HG02973 (cell line): ENCODE data around the gene PDGFD.

Experiments used
- ATAC-seq: cut with Tn5 transposase; IDR thresholded peaks from one replicate; pipeline ENCODE4 v1.9.1; 2021; ENCODE audit warnings: moderate library complexity; ENCODE audit not compliant: unreplicated experiment

PDGFD gene

DNA sequence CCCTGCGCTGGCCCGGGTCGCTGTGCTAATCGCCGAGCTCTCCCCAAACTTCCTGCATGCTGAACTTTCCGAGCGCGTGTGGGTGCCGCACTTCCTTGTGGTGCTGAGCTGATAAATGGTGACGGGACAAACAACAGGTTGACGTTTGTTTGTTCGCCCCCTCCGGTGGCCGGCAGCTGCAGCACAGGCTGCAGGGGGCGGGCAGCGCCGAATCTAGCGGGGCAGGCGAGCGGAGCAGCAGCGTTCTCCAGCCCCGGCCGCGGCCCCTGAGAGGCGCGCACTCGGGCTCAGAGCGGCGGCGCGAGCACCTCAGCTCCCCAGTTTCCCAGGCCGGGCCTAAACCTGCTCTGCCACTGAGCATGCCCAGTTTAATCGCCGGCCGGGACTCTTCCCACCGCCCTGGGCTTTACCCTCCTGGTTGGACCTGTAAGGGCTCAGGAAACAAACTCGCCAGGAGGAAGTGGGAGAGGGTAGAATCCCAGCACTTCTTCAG lies at the start of gene PDGFD:
PDGFD (minus strand) TSS at position 120 of the 493 bp plus-strand sequence.
- ATAC-seq = peak; percentile 92

DNA sequence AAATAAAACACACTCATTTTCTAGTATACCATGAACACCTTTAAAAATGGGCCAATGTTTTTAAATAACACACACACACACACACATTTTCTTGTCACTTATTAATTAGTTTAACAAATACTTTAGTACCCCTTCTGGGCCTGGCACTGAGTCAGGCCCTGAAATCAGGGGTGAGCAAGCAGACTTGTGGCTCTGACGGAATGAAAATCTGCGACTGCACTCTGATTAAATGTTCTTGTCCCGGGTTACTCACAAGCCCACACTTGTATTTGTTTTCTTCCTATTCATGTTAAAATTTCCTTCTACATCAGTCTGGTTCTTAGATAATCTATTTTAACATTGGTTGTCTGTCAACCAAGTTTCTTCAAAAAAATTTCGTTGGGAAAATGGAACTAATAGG lies 43.0 kb upstream of the PDGFD start:
- ATAC-seq = no peak

DNA sequence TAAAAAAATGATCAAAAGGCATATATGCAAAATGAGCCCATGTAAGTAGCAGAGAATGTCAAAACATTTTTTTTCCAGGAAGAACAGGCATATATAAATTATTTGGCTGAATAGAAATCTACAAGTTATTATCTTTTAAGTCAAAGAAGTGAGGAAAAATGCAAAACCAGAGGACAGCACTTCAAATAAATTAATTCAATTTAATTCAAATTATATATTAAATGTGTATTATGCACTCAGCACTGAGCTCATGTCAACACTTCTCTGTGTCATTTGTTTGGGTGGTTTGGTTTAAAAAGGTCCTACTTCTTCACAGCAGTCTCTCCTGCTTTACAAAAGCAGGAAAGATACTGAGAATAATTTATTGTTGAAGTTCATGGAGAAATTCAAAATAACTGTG lies 41.9 kb upstream of the PDGFD start:
- no peak for ATAC-seq

DNA sequence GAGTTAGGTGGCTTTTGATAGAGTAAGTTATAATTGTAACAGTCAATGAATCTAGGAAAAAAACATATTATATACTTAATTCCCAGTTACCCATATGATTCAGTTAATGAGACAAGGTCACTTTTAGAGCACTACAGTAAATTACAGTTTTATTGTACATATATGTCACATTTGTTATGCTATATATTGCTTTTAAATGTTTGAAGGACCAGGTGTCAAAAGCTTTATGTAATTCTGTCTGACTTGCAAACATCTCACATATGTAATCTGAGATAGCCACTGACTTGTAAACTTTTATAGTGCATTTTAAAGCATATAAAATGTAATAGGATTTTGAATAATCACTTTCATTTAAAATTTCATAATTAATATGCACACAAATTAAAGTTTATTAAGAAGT lies 36.7 kb upstream of the PDGFD start:
- no peak for ATAC-seq

DNA sequence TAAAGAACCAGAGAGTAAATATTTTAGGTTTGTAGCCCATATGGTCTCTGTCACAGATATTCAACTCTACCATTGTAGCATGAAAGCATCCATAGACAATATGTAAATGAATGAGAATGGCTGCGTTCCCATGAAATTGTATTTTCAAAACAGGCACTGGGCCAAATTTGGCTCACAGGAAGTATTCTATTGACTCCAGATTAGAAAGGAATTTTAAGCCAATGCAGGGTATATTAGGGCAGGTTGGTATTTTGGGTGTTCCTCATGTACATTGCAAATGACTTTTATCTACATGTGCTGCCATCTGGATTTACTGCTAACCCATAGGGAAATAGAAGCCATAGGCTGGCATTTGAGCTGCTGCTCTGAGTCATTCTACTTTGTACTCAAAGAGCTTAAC lies 35.1 kb upstream of the PDGFD start:
- no peak for ATAC-seq

DNA sequence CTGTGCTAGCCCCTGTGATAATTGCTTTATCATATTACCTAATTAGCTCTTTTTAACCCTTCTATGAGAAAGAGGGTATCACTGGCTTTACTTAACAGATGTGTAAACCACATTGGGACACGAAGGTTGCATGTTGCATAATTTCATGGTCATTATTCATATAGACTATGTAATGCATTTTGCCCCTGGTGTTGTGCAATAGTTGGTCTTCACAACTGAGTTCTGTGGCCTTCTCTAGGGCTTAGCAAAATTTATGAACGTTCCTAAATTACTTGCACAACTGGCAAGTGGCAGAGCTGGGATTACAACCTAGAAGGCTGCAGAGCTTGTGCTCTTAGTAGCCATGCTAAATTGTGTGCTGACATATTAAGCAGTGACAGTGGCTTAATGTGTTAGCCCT lies 34.6 kb upstream of the PDGFD start:
- ATAC-seq = no peak

DNA sequence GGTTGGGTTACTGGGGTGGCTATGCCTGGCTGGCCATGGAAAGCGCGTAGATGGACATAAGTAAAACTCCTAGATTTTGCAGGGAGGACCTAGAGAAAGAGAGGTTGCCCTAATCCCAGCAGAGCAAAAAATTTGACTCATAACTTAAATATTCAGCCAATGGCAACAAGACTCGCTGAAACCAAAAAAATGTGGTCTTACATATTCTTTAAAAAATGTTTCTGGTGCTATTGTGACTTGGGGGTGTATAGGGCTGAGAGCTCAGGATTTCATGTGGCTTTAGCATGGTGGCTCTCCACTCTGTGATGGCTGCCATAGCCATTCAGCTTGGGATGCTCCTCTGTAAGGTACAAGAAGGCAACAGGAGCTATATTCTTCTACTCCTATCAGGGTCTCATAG lies 27.2 kb upstream of the PDGFD start:
- no peak for ATAC-seq

DNA sequence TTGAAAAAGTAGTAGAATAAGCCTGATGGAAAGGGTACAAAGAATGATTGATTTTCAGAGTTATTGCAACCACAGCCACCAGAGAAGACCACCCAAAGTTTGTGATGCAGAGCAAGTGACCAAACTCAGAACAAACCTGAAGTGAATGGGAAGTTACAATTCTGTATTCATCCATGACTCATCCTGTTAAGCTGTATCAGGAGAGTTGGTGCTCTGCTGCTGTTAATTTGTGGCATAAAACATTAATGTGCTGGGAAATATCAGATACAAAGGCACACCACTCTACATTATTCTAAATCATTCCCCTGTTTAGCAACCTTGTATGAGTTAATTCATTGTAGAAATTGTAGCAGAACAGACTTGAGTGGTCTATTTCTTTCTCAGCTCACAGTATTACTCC lies 19.6 kb upstream of the PDGFD start:
- no peak for ATAC-seq

DNA sequence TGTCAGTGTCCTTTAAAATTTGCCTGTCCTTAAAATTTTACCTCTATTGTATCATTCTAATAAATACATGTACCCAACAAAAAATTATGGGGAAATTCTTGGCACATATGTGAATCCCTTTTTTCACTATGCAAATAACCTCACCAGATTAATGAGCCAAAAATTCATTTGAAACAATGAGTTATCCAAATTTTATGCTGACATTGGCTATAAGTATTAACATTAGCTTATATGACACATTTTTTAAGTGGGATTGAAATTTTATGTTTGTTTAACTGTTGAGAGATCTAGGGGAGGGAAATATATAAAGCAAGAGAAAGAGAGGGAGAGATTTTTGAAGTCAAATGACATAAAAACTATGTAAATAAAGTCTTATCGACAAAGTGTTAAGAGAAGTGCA lies 11.8 kb upstream of the PDGFD start:
- no peak for ATAC-seq

DNA sequence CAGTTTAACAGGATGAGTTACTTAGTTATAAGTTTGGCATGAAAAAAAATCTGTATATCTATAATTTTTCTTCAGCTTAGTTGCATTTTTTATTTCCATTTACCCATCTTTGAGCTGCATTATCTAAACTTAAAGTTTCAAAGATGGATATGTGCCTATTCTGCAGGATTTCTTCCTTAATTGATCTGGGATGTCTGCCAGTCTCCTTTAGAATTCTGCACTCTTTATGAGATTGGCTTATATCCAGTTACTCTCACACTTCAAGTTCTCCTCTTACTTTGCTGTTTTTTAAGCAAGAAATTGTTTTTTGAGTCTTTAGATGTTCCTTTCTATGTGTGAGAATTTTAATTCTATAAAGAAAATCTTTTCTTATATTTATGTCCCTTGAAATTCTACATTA lies 5.1 kb upstream of the PDGFD start:
- no peak for ATAC-seq

DNA sequence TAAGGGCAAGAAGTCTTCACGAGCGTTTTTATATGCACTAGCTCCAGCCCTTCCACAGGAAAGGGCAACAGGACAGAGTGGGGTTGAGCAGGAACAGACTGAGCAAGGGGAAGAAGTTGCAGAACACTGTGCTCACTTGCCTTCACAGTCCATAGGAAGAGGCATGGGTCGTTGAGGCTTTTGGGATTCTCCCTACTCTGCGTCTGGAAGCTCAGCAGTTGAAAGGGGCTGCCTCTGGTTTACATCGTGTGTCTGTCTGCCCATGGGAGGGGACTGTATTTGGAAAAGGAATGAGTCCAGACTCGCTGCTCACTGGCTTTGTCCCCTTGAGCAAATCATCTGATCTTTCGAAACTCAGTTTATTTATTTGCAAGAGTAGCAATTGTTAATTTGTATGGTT lies 1.1 kb upstream of the PDGFD start:
- no peak for ATAC-seq

DNA sequence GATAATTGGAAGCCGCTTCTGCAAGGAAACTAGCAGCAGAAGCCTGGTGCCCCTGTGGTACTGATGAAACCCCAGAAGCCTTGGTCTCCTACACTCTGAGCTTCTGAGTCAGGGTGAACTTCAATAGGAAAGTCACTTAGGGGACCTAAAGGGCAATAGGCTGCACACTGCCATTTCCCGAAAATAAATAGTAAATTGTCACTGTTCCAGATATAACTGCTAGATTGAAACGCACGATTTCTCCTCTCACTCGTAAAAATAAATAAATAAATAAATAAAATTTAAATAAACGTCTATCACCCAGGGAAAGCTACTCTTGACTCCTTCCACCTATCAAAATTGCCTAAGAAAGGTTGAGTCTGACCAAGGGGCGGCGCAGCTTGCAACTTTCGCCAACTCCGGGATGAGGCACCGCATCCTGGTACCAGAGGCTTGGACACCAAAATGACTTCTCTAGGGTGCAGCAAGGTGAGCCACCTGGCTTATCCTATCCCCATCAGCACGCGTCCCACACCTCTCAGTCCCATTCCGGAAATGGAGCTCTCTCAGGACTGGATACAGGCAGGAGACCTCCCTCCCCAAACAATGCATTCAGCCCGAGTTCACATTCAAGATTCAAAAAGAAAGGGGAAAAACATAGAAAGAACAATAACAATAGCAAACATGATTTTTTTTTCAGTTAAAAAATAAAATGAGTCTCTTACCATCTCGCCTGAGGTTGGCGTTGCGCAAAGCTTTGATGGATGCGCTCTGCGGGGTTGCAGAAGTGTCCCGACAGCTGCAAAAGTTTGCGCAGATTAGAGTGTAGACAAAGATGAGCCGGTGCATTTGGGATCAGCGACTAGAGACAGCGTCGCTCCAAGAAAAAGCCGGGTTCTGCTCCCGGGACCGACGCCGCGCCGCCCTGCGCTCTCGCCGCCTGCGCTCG lies 583 bp downstream of the PDGFD start:
- no peak for ATAC-seq

DNA sequence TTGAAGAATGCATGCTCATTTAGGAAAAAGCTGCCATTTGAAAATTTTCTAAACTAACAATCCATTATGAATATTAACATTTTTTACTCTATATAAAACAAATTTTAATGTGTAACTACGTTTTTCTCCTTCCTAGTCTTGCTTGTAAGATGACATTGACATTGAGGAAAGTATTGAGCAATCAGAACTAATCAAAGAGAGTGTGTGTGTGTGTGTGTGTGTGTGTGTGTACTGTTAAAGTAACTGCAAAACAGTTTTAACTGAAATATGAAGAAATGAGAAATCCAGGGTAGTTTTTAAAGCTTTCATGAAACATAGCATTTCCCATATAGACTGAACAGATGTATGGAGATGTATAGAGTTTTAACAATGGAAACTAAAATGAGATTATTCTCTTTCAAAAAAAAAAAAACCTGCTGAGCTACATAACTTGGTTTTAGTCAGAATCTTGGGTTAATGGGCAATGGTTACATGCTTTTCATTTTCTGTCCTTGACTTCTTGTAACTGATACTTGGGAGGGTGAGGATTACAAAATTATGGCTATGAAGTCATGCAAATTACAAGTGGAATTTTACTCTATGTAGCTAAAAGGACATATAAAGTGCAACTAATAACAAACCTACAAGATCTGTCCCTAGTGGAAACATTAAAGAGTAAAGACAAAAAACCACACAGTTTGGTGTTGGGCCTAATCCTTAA lies 2.0 kb downstream of the PDGFD start:
- ATAC-seq = no peak

DNA sequence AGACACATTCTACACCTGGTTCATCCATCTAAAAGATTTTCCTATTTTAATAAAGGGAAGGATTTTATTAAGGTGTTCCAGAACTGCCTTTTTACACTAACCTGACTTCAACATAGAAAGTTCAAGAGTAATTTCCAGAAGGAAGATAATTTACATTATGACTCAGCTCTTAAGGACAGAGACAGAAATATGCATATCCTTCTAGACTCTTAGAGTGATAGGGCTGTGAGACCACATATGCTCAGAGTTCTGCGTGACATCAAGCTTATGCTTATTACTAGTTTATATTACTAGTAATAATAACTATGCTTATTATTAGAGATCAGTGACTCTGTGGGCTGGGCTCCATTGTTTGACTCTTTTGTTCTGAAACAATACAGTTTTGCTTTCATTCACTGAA lies 4.6 kb downstream of the PDGFD start:
- no peak for ATAC-seq

DNA sequence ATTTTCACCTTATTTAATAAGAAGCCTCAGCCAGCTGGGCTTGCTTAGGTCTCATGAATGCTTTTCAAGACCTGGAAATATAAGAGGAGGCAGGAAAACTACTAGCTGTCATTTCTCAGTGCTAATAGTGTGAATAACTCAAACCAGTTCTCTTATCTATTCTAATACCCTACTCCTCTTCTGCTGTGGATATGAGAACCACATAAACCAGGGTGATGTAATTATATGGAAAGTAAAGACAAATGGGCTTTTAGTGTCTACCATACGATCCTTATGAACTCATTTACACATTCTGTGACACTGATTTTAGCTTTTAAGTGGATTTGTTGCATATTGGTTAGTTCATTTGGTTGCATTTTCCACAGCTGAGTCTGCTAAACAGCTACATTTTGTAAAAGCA lies 8.6 kb downstream of the PDGFD start:
- ATAC-seq = no peak

DNA sequence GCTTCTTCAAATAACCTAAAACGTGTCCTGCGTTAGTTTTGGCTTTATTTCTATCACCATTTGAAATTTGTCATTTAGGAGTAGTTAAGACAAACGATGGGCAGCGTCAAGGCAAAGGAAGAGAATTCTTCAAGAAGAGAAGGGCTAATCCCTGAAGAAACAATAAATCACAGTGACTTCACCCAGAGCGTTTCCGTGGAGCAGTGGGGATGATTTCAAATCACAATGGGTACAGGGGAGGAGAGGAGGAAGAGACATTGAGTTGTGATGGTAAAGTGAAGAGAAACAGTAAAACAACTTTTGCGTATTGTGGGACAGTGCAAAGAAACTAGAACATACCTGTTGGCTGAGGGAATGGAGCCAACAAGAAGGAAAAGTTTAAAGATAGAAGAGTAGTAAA lies 9.7 kb downstream of the PDGFD start:
- ATAC-seq = no peak

DNA sequence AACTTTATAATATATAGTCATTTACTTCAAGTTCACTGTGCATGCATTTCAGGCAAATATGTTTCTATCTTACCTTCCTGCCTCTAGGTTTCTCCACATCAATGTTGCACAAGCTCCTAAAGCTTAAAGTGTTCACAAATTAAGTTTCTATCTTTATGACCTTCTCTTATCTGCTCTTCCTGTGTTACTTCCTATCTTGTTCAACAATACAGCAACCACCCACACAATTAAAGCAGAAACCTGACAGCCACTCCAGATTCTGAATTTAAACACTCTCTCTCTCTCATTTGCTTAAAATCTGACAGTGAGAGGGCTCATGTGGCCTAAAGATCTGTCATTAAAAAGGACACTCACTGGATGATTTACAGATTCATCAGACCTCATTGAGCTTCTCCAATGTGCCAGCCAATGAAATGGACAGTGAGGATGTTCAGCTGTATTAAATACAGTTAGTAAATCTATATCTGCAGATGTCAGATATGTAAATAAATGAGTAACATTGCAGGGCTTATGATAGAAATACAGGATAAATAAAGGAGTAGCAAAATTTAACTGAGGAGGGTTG lies 10.9 kb downstream of the PDGFD start:
- no peak for ATAC-seq

DNA sequence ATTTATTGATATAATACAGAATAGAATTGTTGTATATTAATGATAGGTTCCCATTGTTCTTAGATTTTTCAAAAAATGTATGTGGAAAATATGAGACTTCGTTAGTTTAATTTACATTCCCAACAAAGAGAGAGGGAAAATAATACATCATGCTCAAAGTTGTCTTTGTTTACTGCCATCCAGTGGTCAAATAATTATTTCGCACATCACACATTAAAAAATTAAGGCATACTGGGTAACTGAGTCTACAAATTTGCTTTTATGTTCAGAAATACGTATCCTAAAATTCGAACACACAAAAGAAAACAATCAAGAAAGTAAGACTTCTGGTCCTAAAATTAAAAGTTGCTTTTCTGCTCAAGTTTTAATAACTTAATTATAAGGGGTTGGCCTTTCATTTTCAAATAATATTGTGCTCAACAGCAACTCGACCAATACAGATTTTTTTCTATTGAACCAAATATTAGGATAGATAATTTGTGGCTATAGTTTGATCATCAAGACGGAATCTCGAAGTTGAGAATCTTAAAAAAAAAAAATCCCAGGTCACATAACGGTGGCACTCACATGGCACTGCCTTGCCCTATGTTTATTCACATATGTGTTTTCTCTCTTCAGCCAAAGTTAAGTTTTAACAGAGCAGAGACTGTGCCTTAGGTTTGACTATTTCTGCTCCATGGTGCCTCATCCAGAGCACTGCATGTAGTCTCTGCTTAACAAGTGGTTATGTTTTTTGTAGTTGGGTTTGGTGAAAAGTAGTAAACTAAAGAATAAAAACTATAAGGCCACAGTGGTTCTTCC lies 12.3 kb downstream of the PDGFD start:
- no peak for ATAC-seq

DNA sequence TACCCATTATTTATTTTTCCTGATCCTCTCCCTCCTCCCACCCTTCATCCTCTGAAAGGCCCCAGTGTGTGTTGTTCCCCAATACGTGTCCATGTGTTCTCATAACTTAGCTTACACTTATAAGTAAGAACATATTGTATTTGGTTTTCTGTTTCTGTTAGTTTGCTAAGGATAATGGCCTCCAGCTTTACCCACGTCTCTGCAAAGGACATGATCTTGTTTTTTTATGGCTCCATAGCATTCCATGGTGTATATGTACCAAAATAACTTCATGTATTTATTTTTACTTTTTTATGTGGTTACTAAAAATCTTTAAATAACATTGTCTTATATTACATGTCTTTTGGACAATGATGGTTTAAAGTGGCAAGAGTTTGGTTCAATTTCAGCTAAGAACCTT lies 15.2 kb downstream of the PDGFD start:
- no peak for ATAC-seq

DNA sequence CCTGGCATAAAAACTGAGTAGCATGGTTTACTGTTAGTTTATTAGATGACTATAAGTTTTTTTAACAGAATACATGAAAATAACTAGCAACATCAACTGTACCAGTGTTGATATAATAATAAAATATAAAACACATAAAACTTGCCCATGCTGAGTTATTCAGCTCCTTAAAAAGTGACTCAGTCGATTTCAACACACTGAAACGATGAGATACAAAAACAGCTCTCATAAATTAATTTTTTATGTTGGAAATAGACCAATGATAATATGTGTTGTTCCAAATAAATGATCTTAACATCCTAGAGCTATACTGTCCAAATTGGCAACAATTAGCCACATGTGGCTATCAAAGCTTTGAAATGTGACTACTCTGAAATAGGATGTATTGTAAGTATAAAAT lies 15.9 kb downstream of the PDGFD start:
- no peak for ATAC-seq

DNA sequence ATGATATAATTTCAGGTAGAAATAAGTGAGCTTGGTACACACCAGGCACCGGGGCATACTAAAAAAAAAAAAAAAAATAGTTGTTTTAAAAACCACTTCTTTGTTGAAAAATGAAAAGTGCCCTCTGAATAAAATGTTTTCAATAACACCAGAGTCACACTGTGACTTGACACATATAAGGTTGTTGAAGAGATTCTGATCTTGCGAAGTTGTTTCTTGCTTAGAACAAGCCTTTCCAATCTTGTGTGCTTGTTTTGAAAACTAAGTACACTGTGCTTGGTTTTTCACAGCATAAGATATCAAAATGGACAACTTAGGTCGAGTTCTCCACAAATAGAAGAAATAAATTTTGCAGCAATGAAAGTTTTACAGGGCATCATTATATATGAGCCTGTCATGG lies 17.0 kb downstream of the PDGFD start:
- ATAC-seq = no peak
